SU-DHL-6 (cell line): Measurements from ENCODE around the gene NSMCE4A.

ENCODE experiments used
- H2AFZ ChIP-seq: fragments of 200-600 bp; sonication (generic); 2 replicates; pipeline ENCODE4 v1.6.1; 2014; ENCODE audit warnings: low read depth, mild to moderate bottlenecking, moderate library complexity, mixed read lengths, antibody characterized with exemption, low read length; ENCODE audit not compliant: severe bottlenecking
- H3F3A ChIP-seq: fragments of 200-600 bp; shearing (Covaris generic); 2 replicates; pipeline ENCODE4 v1.6.0; 2016; ENCODE audit warnings: antibody characterized with exemption, mild to moderate bottlenecking; ENCODE audit not compliant: insufficient read depth
- H3K27ac ChIP-seq: fragments of 200-600 bp; sonication (generic); 2 replicates; pipeline ENCODE4 v1.5.1; 2016; ENCODE audit warnings: low read depth, mild to moderate bottlenecking, low read length, moderate library complexity, mixed read lengths
- H3K27me3 ChIP-seq: fragments of 200-600 bp; sonication (generic), shearing (Covaris generic); 2 replicates; pipeline ENCODE4 v1.6.0; 2014; ENCODE audit warnings: mild to moderate bottlenecking, low read length
- H3K36me3 ChIP-seq: fragments of 200-600 bp; sonication (generic); 2 replicates; pipeline ENCODE4 v1.6.1; 2014; ENCODE audit warnings: mild to moderate bottlenecking, low read length, mixed read lengths
- H3K4me2 ChIP-seq: fragments of 300-600, 200-600 bp; shearing (Covaris generic), sonication (generic); 2 replicates; pipeline ENCODE4 v1.6.0; 2014; ENCODE audit warnings: low read length, low read depth, mild to moderate bottlenecking; ENCODE audit not compliant: poor library complexity, severe bottlenecking
- H3K4me3 ChIP-seq: fragments of 200-600 bp; sonication (generic); 2 replicates; pipeline ENCODE4 v1.5.1; 2014; ENCODE audit warnings: antibody characterized with exemption, low read length, mild to moderate bottlenecking, mixed read lengths; ENCODE audit not compliant: insufficient read depth, poor library complexity, severe bottlenecking
- H3K79me2 ChIP-seq: fragments of 200-600 bp; sonication (generic); 2 replicates; pipeline ENCODE4 v1.6.1; 2014; ENCODE audit warnings: mild to moderate bottlenecking, low read length, moderate library complexity; ENCODE audit not compliant: insufficient read depth
- H3K9ac ChIP-seq: fragments of 200-600 bp; sonication (generic); 2 replicates; pipeline ENCODE4 v1.7.0; 2014; ENCODE audit warnings: mild to moderate bottlenecking, low read length
- H3K9me2 ChIP-seq: fragments of 200-600 bp; sonication (generic); replicated peaks from 2 replicates; pipeline ENCODE4 v1.6.1; 2014; ENCODE audit warnings: low read length; ENCODE audit not compliant: insufficient read depth
- H3K9me3 ChIP-seq: fragments of 200-600 bp; sonication (generic); 2 replicates; pipeline ENCODE4 v1.6.1; 2014; ENCODE audit warnings: low read length, mixed read lengths; ENCODE audit not compliant: insufficient read depth
- H4K20me1 ChIP-seq: fragments of 200-600 bp; sonication (generic); 2 replicates; pipeline ENCODE4 v1.6.1; 2014; ENCODE audit warnings: low read depth, mild to moderate bottlenecking, antibody characterized with exemption, low read length, moderate library complexity, mixed read lengths
- EZH2phosphoT487 ChIP-seq: fragments of 200-600 bp; sonication (generic), shearing (Covaris generic); conservative IDR thresholded peaks from 2 replicates; pipeline ENCODE4 v1.6.1; 2018; ENCODE audit warnings: mild to moderate bottlenecking, antibody characterized with exemption, low read length, moderate library complexity, mixed read lengths
- TF ChIP-seq, protein P1 (sequence below): fragments of 200-600 bp; sonication (generic); IDR thresholded peaks from one replicate; pipeline ENCODE4 v1.5.1; 2017; ENCODE audit warnings: antibody characterized with exemption, mild to moderate bottlenecking, low read length, moderate library complexity; ENCODE audit not compliant: insufficient read depth, poor library complexity, severe bottlenecking

Gene NSMCE4A

GRCh38 chr10:121983852-121984251 lies 8.8 kb upstream of the NSMCE4A start:
- H3K36me3 ChIP-seq: no peaks in the 10 kb centered on the region
- no peaks in the 10 kb centered on the region for H3F3A ChIP-seq
- TF ChIP-seq EZH2phosphoT487: no peak
- TF ChIP-seq, protein P1, sequence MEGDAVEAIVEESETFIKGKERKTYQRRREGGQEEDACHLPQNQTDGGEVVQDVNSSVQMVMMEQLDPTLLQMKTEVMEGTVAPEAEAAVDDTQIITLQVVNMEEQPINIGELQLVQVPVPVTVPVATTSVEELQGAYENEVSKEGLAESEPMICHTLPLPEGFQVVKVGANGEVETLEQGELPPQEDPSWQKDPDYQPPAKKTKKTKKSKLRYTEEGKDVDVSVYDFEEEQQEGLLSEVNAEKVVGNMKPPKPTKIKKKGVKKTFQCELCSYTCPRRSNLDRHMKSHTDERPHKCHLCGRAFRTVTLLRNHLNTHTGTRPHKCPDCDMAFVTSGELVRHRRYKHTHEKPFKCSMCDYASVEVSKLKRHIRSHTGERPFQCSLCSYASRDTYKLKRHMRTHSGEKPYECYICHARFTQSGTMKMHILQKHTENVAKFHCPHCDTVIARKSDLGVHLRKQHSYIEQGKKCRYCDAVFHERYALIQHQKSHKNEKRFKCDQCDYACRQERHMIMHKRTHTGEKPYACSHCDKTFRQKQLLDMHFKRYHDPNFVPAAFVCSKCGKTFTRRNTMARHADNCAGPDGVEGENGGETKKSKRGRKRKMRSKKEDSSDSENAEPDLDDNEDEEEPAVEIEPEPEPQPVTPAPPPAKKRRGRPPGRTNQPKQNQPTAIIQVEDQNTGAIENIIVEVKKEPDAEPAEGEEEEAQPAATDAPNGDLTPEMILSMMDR: no peak
- H3K27ac ChIP-seq: no peak overlapping the region
- H3K9ac ChIP-seq: no peak overlapping the region
- no peaks in the 10 kb centered on the region for H3K9me3 ChIP-seq
- no peak overlapping the region for H2AFZ ChIP-seq
- H3K9me2 ChIP-seq: no peaks in the 10 kb centered on the region
- no peak overlapping the region for H3K4me2 ChIP-seq
- H3K79me2 ChIP-seq: no peaks in the 10 kb centered on the region
- H4K20me1 ChIP-seq: no peaks in the 10 kb centered on the region
- H3K27me3 ChIP-seq: no peaks in the 10 kb centered on the region
- H3K4me3 ChIP-seq: no peak overlapping the region

GRCh38 chr10:121981346-121981745 lies 6.3 kb upstream of the NSMCE4A start:
- no peaks in the 10 kb centered on the region for H3K27me3 ChIP-seq
- no peaks in the 10 kb centered on the region for H3F3A ChIP-seq
- no peaks in the 10 kb centered on the region for H3K9me2 ChIP-seq
- peaks cover 7% of the 10 kb centered on the region; the same call in 1 of the 2 replicates for H3K9me3 ChIP-seq
- H3K36me3 ChIP-seq: no peaks in the 10 kb centered on the region
- H3K4me3 ChIP-seq: no peak overlapping the region
- no peak overlapping the region for H3K9ac ChIP-seq
- no peak overlapping the region for H3K4me2 ChIP-seq
- TF ChIP-seq, protein P1: no peak
- no peak for TF ChIP-seq EZH2phosphoT487
- no peak overlapping the region for H3K27ac ChIP-seq
- H2AFZ ChIP-seq: no peak overlapping the region
- H3K79me2 ChIP-seq: no peaks in the 10 kb centered on the region
- no peaks in the 10 kb centered on the region for H4K20me1 ChIP-seq

GRCh38 chr10:121978511-121978910 lies 3.5 kb upstream of the NSMCE4A start:
- Histone ChIP-seq H3K79me2 (peaks cover 8% of the 10 kb centered on the region), H3K9me3 (peaks cover 14% of the 10 kb centered on the region; the same call in 1 of the 2 replicates), H3K27ac (no peak overlapping the region), H2AFZ (no peak overlapping the region), H3K36me3 (no peaks in the 10 kb centered on the region), H3F3A (no peaks in the 10 kb centered on the region), H3K9me2 (no peaks in the 10 kb centered on the region), H4K20me1 (no peaks in the 10 kb centered on the region), H3K27me3 (no peaks in the 10 kb centered on the region), H3K4me3 (no peak overlapping the region), H3K4me2 (no peak overlapping the region), H3K9ac (no peak overlapping the region)
- TF ChIP-seq, protein P1: no peak
- no peak for TF ChIP-seq EZH2phosphoT487

DNA sequence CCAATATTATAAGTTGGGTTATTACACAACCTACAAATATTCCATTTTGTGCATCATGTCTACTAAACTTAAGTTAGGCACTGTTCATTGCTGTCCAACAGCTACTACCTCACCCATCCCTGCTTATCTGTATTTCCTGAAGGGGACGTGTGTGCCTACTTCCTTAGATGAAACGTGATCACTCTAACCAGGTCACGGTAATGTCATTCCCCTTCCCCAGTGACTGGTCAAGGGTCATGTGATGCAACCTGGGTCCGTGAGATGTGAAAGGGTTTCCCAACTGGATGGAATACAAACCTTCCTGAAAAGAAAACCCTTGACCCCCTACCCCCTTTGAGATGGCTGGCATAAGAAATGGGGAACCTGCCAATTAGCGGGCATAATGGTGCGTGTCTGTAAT lies 1.6 kb upstream of the NSMCE4A start:
- TF ChIP-seq EZH2phosphoT487: no peak
- TF ChIP-seq, protein P1: no peak
- Histone ChIP-seq H3K9ac (no peak overlapping the region), H3K27ac (no peak overlapping the region), H3K4me2 (no peak overlapping the region), H3K9me2 (no peaks in the 10 kb centered on the region), H3K9me3 (peaks cover 14% of the 10 kb centered on the region; the same call in 1 of the 2 replicates), H2AFZ (no peak overlapping the region), H3K4me3 (no peak overlapping the region), H3K79me2 (peaks cover 13% of the 10 kb centered on the region), H3F3A (no peaks in the 10 kb centered on the region), H3K36me3 (no peaks in the 10 kb centered on the region), H3K27me3 (no peaks in the 10 kb centered on the region), H4K20me1 (no peaks in the 10 kb centered on the region)
